D721Med (cell line): ENCODE data around the gene HCAR3.
"Not testable (repeated sequence)": the region's sequence is repeated elsewhere in the genome, so short reads cannot be mapped to it uniquely, and the experiment has no call there.

ENCODE experiments used
- DNase-seq: peaks from one replicate; pipeline ENCODE4 v3.0.0; 2011; ENCODE audit warnings: low spot score; ENCODE audit not compliant: insufficient read length
- FAIRE-seq: peaks from 2 replicates; lab custom pipeline; 2011; peaks lifted over from hg19 to GRCh38; lab: Jason Lieb, UNC
- TF ChIP-seq, protein P1 (sequence below): IDR thresholded peaks from 2 replicates; pipeline ENCODE4 v1.5.1; 2012; ENCODE audit warnings: mild to moderate bottlenecking, control low read depth; ENCODE audit not compliant: insufficient read depth; ENCODE audit errors: missing control alignments

HCAR3 gene

GRCh38 chr12:122721057-122721545 is 4.5 kb upstream of the HCAR3 start:
- TF ChIP-seq, protein P1, sequence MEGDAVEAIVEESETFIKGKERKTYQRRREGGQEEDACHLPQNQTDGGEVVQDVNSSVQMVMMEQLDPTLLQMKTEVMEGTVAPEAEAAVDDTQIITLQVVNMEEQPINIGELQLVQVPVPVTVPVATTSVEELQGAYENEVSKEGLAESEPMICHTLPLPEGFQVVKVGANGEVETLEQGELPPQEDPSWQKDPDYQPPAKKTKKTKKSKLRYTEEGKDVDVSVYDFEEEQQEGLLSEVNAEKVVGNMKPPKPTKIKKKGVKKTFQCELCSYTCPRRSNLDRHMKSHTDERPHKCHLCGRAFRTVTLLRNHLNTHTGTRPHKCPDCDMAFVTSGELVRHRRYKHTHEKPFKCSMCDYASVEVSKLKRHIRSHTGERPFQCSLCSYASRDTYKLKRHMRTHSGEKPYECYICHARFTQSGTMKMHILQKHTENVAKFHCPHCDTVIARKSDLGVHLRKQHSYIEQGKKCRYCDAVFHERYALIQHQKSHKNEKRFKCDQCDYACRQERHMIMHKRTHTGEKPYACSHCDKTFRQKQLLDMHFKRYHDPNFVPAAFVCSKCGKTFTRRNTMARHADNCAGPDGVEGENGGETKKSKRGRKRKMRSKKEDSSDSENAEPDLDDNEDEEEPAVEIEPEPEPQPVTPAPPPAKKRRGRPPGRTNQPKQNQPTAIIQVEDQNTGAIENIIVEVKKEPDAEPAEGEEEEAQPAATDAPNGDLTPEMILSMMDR: no peak
- DNase-seq (no peak), FAIRE-seq (no peak)

DNA sequence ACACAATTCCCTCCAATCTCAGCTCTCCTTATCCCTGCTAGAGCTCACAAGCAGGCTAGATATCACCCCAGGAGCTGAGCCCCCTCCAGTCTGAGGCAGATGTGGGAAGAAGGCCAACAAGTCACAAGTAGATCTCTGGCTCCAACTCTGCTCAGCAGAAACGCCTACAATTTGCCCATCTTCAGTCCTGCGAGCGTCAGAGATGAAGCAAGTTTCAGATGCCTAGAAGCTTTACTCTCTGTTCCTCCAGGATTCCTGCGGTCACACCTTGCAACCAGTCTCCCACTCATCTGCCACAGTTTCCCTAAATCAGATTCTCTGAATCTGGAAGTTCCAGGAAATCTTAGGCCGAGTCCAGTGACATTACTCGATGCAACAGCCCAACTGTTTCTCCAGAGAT is 1.4 kb downstream of the HCAR3 start:
- not testable (repeated sequence) for DNase-seq, FAIRE-seq

DNA sequence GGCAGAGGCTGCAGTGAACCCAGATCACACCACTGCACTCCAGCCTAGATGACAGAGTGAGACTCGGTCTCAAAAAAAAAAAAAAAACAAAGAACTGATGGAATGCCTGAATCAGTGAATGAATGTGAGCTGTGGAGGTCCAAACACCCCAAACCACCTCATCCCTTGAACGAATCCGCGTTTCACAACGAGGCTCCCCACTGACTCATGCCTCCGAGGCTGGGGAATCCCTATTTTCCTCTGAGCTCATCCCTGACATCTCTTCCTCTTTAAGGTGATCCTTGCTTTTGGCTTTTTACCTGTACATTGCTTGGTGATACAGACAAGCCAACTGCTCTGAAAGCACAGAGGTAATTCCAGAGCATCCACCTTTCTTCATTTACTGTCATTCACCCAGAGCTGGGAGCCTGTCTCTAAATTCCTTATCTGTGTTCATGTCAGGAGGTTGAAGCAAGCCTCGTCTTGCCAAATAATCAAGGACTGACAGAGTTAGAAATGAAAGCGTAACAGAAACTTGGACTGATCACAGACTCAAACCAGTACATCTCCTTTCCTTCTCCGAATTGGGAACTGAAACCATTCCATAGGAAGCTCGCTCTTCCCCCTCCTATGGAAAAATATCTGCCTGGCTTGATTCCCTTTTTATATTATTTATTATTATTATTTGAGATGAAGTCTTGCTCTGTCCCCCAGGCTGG is 3.0 kb downstream of the HCAR3 start:
- not testable (repeated sequence) for FAIRE-seq, DNase-seq

DNA sequence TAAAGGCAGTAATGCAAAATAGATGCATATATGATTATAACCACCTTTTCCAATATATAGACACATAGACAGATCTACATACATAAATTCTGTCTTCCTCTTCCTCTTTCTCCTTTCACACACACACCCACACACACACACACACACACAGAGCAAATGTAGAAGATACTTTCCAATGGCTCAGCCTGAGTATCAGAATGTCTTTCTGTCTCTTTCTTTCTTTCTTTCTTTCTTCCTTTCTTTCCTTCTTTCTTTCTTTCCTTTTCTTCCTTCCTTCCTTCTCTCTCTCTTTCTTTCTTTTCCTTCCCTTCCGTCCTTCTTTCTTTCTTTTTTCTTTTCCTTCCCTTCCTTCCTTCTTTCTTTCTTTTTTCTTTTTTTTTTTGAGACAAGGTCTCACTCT is 5.3 kb downstream of the HCAR3 start:
- not testable (repeated sequence) for DNase-seq, FAIRE-seq

DNA sequence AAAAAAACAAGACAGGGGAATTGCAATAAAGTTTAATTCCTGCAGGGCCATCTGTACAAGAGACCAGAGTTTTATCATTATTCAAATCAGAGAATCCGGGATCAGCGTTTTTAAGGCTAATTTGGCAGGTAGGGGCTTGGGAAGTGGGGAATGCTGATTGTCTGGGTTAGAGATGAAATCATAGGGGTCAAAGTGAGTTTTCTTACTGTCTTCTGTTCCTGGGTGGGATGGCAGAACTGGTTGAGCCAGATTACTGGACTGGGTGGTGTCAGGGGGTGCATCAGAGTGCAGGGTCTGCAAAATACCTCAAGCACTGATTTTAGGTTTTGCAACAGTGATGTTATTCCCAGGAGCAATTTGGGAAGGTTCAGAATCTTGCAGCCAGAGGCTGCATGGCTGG is 6.3 kb downstream of the HCAR3 start:
- not testable (repeated sequence) for FAIRE-seq, DNase-seq

GRCh38 chr12:122709287-122709686 is 7.3 kb downstream of the HCAR3 start:
- not testable (repeated sequence) for FAIRE-seq, DNase-seq

- not testable (repeated sequence) for DNase-seq, FAIRE-seq
These were observed 12.8 kb downstream of the HCAR3 start for GRCh38 chr12:122703841-122704240.

- DNase-seq, FAIRE-seq: not testable (repeated sequence)
These were observed 13.6 kb downstream of the HCAR3 start, which contains the start of gene HCAR2 for GRCh38 chr12:122702890-122703611. TSS of gene HCAR2 (minus strand) at chr12:122703357. CDS start at chr12:122703283, 74 bp downstream.

DNA sequence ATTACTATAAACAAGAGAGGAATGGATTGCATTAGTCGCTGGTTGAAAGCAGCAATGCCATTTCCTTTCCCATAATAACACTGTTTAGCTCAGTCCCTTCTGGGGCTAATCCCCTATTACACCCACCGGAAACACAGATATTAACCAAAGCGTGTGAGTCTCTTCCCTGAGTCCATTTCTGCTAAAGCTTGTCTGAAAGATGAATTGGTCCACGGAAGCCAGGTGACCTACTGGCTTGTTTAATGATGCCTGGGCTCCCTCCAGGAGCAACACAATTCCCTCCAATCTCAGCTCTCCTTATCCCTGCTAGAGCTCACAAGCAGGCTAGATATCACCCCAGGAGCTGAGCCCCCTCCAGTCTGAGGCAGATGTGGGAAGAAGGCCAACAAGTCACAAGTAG is 15.1 kb downstream of the HCAR3 start:
- not testable (repeated sequence) for FAIRE-seq, DNase-seq

DNA sequence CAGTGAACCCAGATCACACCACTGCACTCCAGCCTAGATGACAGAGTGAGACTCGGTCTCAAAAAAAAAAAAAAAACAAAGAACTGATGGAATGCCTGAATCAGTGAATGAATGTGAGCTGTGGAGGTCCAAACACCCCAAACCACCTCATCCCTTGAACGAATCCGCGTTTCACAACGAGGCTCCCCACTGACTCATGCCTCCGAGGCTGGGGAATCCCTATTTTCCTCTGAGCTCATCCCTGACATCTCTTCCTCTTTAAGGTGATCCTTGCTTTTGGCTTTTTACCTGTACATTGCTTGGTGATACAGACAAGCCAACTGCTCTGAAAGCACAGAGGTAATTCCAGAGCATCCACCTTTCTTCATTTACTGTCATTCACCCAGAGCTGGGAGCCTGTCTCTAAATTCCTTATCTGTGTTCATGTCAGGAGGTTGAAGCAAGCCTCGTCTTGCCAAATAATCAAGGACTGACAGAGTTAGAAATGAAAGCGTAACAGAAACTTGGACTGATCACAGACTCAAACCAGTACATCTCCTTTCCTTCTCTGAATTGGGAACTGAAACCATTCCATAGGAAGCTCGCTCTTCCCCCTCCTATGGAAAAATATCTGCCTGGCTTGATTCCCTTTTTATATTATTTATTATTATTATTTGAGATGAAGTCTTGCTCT is 16.4 kb downstream of the HCAR3 start:
- not testable (repeated sequence) for FAIRE-seq, DNase-seq

- DNase-seq, FAIRE-seq: not testable (repeated sequence)
These were observed 19.7 kb downstream of the HCAR3 start for GRCh38 chr12:122696922-122697321.

- TF ChIP-seq, protein P1: no peak
- FAIRE-seq (no peak), DNase-seq (no peak)
These were observed 25.0 kb downstream of the HCAR3 start for GRCh38 chr12:122691566-122691965.
